GM19351 (cell line): ENCODE data around the gene GRIN2D.

Experiments
- ATAC-seq: cut with Tn5 transposase; IDR thresholded peaks from one replicate; pipeline ENCODE4 v1.9.1; 2021; ENCODE audit warnings: mild to moderate bottlenecking, moderate library complexity; ENCODE audit not compliant: unreplicated experiment

Gene GRIN2D

GRCh38 chr19:48397263-48398101, 4.0 kb downstream of the GRIN2D start:
- no peak for ATAC-seq

GRCh38 chr19:48398102-48398374, 4.6 kb downstream of the GRIN2D start:
- ATAC-seq, result no peak

- peak; percentile 47 for ATAC-seq
Measured at GRCh38 chr19:48398375-48399235, 5.1 kb downstream of the GRIN2D start.

DNA sequence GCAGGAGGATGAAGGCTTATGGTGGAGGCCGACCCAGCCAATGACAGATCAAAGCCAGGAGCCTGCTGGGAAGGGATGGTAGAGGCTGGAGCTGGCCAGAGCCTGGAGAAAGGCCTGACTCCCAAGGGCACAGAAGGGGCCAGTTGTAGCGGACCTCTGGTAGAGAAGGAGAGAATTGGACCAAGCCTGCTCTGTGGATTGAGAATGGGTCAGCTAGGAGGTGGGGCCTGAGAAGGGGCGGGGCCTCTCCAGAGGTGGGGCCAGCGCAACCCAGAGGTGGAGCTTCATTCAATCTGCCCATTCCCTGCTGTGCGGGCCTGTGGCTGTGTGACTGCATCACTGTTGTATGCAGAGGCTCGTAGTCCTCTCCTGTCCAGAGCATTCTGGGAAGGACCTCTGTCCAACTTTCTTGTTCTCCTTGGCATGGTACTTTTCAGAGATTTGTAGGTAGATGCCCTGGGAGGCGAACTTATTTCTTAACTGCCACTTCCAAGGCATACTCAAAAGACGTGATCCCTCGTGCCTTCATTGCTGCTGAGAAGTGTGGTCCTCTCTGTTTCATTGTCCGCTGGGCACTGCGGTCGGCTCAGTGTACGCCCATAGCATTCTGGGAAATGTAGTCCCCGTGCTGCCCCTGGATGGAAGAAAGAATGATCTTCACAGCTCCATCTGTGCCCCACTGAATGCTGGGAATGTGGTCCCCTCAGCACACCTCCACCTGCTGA, 6.7 kb downstream of the GRIN2D start:
- no peak for ATAC-seq

GRCh38 chr19:48401287-48401686, 7.8 kb downstream of the GRIN2D start:
- ATAC-seq, result no peak

GRCh38 chr19:48403606-48404005, 10.1 kb downstream of the GRIN2D start:
- ATAC-seq, result peak; percentile 56

DNA sequence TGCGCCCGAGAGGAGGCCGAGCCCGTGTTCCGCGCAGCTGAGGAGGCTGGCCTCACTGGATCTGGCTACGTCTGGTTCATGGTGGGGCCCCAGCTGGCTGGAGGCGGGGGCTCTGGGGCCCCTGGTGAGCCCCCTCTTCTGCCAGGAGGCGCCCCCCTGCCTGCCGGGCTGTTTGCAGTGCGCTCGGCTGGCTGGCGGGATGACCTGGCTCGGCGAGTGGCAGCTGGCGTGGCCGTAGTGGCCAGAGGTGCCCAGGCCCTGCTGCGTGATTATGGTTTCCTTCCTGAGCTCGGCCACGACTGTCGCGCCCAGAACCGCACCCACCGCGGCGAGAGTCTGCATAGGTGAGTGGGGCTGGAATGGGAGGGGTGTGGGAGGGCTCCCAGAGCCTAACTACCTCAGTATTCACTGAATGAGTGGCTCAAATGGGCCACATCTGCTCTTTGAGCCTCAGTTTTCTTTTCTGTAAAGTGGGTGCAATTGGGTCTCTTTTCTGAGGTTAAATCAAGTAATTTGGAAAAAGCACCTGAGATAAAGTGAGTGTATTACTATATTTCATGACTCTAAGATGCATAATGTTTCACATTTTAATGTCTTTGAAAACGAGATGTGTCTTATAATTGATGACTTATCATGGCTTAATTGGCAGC, 11.7 kb downstream of the GRIN2D start:
- ATAC-seq, result no peak

DNA sequence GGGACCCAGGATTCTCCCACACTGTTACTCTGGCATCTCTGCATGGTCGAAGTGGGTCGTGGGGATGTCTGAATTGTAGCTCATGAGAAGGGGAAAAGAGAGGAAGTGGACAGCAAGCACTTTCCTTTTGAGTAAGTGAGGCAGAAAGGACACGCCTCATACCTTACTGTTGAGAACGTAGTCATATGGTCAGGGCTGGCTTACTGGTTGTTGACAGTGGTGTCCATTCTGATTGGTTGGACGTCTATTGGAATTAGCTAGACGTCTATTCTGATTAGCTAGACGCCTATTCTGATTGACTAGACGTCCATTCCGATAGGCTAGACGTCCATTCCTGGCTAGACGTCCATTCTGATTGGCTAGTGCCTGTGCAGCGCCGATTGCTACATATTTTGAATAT, 12.4 kb downstream of the GRIN2D start:
- no peak for ATAC-seq

DNA sequence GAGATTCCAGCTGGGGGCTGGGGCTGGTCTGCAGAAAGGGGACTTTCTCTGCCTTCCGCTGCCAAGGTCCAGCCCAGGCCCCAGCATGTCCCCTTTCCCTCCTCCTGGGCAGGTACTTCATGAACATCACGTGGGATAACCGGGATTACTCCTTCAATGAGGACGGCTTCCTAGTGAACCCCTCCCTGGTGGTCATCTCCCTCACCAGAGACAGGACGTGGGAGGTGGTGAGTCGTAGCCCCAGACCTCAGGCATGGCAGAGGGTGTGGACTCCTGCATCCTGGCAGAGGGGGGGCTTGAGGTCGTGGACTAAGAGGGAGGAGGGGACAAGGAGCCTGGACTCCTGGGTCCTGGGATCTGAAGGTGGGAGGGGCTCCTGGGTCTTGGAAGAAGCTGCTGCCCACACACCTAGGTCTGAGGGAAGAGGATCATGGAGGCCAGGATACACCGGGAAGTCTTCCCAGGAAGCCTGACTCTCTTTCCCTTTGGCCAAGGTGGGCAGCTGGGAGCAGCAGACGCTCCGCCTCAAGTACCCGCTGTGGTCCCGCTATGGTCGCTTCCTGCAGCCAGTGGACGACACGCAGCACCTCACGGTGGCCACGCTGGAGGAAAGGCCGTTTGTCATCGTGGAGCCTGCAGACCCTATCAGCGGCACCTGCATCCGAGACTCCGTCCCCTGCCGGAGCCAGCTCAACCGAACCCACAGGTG, 20.6 kb downstream of the GRIN2D start:
- ATAC-seq, result no peak

DNA sequence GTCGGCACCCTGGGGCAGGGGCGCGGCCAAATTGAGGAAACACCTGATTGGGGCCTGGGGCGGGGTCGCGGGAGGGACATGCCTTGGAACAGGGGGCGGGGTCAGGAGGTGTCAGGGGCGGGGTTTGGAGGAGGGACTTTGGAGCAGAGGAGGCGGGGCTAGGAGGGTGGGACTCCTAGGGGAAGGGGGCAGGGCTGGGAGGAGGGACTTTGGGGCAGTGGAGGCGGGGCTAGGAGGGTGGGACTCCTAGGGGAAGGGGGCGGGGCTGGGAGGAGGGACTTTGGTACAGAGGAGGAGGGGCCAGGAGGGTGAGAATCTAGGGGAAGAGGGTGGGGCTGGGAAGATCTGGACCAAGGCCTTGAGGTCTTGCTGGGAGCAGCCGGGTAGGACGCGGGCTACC, 21.9 kb downstream of the GRIN2D start:
- no peak for ATAC-seq

DNA sequence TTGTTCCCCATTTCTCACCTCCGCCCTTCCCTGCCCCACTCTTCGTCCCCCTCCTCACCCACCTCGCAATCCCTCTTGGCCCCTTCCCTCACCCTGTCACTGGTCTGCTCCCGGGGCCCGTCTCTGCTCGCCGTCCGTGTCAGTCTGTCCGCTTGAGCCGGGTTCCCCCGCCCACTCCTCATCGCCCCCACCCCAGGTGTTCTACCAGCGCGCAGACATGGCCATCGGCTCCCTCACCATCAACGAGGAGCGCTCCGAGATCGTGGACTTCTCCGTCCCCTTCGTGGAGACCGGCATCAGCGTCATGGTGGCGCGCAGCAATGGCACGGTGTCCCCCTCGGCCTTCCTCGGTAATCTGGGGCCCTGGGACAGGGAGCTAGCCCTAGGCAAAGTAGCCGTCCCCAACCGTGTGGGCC, 22.3 kb downstream of the GRIN2D start:
- no peak for ATAC-seq

GRCh38 chr19:48417421-48417820, 24.0 kb downstream of the GRIN2D start:
- no peak for ATAC-seq

DNA sequence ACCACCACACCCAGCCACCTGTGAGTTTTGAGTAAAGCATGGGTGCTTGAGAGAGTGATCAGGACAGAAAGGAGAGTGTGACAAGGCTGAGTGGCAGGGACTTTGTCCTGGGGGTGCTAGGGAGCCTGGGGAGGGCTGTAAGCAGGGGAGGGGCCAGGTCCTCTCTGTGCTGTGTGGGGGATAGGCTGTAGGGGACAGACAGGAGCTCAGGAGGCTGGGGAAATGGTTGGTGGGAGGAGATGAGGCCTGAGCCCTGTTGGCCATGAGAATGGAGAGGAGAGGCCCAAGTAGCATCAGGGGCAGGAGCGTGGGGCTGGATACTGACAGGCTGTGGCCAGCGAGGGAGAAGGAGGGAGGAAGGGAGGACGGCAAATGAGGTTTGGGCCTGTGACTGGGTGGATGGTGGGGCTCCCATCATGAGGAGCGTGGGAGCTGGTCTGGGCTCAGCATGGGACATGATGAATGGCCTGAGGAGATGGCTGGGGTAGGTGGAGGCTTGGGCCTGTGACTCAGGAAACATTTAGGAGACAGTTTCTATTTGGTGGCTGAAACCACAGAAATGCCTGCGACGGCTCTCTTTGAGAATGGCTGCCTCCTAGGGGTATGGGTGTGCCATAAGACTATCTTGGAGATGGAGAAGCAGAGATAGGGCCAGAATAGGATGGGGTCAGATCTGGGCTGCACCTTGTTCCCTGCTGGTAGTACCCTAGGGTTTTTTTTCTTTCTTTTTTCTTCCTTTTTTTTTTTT, 25.0 kb downstream of the GRIN2D start:
- no peak for ATAC-seq

- peak; percentile 63 for ATAC-seq
Measured at GRCh38 chr19:48419158-48419920, 25.9 kb downstream of the GRIN2D start.

- ATAC-seq, result no peak
Measured at GRCh38 chr19:48421548-48421947, 28.1 kb downstream of the GRIN2D start.

DNA sequence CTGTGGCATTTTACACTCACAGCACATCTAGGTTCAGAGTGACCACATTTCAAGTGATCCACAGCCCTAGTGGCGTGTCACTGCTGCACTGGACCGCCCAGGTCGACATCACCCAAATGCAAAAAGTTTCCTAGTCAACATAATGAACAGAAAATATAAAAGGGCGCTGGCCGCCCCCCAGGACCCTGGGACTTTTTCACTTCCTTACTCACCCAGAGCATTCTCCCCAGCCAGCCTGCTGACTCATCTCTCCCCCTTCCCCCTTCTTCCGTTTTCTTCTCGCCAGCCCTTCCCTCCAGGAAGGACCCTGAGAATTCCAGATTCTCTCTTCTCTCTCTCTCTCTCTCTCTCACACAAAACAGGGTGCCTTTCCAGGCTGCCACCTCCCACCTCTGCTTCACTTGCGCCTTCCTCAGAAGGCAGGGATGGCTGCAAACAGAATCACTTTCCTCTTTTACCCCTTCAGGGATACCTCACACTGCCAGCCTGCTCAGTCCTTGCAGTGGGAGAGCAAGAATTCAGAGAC, 31.3 kb downstream of the GRIN2D start:
- no peak for ATAC-seq

- no peak for ATAC-seq
Measured at GRCh38 chr19:48428670-48429069, 35.2 kb downstream of the GRIN2D start.

GRCh38 chr19:48433337-48433736, 39.9 kb downstream of the GRIN2D start:
- ATAC-seq, result no peak

DNA sequence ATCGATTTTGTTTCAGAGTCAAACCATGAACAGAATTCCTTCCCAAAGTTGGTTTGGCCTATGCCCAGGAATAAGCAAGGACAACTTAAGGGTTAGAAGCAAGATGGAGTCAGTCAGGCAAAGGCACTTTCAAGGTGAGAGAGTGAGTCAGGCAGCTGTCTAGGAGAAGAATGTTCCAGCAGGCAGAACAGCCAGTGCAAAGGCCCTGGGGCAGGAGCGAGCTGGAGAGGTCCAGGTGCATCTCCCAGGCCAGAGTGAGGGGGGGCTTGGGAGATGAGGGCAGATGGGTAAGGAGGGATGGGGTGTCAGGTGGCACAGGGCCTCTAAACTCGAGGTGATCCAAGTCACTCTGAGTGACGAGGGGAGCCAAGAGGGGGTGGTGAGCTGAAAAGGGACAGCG, 43.1 kb downstream of the GRIN2D start:
- no peak for ATAC-seq
